Activated CD8-positive, alpha-beta memory T cell treated with anti-CD3 and anti-CD28 coated beads for 48 hours (primary cell): ENCODE measurements around the gene COPE.

ENCODE experiments used
- DNase-seq, 3 experiments: peaks; one replicate each; pipeline ENCODE4 v3.0.0-alpha.2; 2020; ENCODE audit warnings: low read depth in 2 of 3, low spot score in 2 of 3

The COPE gene

DNA sequence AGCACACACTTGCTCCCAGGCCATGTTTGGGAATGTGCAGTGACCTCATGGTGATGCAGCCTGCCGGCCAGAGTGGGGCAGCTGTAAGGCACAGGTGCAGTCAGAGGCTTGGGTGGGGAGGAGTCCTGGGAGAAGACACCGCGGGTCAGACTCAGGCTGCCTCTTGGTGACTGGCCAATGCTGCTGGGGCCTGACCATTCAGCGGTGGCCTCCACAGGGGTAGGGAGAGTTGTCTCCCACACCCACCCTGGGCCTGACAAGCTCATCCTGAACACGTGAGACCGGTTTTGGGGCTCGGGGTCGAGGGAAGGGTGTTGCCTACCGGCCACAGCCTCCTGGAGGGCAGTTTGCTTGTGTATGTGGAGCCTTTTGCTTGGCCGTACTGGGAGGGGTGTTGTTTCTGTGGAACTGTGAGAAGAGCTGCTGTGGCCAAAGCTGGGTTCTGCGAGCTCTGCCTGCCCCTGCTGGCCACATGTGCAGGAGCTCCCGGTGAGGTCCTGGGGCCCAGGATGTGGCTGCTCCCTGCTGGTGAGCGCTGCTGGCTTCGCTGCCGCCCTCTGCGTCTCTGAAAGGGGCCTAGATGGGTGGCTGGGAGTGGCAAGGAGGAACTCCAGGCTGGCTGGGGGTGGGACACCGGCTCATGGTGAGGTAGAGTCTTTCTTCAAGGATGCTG is 65.3 kb downstream of the COPE start:
- no peak for DNase-seq

DNA sequence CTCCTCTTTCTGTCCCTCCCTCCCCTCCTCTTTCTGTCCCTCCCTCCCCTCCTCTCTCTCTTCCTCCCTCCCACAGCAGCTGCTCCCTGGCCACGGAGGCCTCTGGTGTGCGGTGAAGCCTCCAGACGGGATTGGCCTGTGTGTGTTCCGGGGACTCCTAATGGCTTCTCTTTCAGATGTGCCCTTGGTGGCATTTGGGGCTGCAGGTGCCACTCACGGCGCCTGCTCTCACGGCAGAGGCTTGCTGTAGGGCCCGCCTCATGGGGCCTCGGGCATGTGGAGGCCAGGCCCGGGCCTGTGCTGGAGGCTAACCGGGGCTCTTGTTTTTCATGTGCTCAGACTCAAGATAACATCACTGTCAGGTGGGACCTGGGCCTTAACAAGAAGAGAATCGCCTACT is 66.5 kb downstream of the COPE start:
- DNase-seq, result no peak

DNA sequence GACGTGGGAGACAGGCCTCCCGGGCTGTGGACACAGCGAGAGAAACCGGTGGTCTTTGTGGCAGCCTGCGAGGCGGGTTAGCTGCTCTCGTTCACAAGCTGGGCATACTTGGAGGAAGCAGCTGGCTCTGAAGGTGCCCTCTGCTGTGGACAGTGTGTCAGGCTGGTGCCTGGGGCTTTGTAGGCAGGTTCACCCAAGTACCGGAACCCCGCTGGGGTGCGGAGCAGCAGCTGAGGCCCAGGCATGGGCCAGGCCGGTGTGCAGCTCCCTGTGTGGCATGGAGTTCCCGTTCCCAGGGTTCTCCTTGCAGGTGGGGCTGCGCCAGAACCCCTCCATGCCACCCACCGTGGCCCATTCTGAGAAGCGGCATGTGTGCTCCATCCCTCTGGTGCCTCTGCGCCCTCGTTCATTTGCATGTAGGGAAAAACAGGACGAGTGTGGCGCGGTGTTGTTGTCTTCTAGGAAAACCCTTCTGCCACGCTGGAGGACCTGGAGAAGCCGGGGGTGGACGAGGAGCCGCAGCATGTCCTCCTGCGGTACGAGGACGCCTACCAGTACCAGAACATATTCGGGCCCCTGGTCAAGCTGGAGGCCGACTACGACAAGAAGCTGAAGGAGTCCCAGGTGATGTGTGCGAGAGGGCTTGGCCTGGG is 67.4 kb downstream of the COPE start:
- no peak for DNase-seq

DNA sequence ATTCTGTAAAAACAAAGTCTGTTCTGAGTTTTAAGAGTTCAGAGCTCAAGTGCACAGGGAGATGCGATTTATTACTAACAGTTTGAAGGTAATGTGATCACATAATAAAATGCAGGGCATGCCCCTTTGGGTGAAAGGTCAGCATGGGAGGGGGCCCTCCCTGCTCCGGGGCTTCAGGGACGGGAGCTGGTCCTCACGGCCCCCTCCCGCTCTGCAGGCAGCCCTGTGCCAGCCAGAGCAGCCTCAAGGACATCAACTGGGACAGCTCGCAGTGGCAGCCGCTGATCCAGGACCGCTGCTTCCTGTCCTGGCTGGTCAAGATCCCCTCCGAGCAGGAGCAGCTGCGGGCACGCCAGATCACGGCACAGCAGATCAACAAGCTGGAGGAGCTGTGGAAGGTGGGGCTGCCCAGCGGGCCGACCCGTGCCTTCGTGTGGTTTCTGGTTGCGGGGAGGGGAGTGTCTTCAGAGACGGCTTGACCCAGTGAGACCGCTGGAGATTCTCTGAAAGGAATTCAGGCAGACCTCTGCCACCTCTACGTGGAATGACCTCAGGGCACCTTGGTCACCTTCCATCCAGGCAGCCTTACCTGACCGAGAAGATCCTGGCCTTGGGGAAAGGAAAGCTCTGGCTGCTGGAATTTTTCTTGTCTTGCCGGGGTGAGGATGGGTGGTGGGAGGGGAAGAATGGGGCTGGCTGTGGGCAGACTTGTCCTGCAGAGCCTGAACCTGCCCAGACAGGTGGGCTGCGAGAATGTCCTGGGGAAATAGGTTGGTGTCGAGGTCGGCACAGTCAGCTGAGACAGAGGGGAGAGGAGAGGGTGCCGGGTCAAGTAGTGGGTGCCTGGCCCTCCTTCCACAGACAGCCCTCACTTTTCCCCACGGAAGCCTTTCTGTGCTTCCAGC is 68.5 kb downstream of the COPE start:
- DNase-seq, result no peak

DNA sequence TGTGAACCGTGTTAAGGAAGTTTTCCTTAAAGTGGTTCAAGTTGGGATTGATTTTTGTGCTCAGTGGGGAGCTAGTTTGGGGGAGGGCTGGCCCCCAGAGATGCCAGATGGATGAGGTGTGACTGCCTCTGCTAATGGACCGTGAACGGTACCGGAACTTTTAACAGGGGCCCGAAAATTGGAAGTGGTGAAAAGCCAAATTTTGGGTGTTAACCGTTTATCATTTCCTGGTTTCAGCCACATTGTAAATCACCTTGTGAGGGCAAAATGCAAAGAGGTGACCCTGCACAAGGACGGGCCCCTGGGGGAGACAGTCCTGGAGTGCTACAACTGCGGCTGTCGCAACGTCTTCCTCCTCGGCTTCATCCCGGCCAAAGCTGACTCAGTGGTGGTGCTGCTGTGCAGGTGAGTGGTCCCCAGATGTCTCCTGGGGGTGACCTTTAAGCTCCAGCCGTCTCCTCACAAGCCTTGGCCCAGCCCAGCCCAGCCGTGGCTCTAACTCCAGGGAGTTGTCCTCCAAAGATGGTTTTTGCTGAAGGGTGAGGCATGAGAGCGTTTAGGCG is 69.3 kb downstream of the COPE start:
- no peak for DNase-seq
